H4 (cell line): Measurements from ENCODE around the gene PRSS8. TPM values are rescaled to one million over a fixed set of nuclear protein-coding genes. Genes with fewer than 3 reads are reported as not detected.

ENCODE experiments used
- DNase-seq: peaks from one replicate; pipeline ENCODE4 v3.0.0-alpha.2; 2015; ENCODE audit warnings: low spot score
- total RNA-seq: library from RNA; depleted of rRNA; stranded (reverse); fragments of >200 nt; shearing (Covaris generic); gene quantifications from 2 replicates; pipeline ENCODE4 v1.2.3, GENCODE V29; 2014

The PRSS8 gene
- total RNA-seq, 1 experiment from 2014 or later: 0.04 TPM

GRCh38 chr16:31128711-31129567 lies 6.6 kb downstream of the PRSS8 start:
- no peak for DNase-seq

DNA sequence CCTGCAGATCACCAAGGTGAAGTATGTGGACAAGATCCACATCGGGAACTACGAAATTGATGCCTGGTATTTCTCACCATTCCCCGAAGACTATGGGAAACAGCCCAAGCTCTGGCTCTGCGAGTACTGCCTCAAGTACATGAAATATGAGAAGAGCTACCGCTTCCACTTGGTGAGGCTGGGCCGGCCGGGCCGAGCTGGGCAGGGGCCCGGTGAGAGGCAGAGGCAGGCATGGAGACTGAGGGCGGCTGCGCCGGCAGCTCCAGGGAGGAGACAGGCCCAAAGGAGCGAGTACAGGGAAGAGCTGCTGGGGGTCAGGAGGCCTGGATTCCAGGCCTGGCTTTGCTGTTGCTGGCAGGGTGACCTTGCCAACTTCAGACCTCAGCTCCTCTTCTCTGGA lies 8.3 kb downstream of the PRSS8 start:
- no peak for DNase-seq

GRCh38 chr16:31125844-31126243 lies 9.7 kb downstream of the PRSS8 start:
- DNase-seq: no peak

DNA sequence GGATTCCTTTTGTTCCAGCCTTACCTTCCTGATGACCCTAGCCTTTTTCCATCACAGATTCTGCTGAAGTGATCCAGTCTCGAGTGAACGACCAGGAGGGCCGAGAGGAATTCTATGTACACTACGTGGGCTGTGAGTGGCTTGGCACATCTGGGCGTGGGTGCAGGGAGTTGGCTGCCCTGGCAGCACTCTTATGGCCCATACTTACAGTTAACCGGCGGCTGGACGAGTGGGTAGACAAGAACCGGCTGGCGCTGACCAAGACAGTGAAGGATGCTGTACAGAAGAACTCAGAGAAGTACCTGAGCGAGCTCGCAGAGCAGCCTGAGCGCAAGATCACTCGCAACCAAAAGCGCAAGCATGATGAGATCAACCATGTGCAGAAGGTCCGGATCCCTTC lies 15.4 kb downstream of the PRSS8 start:
- no peak for DNase-seq

DNA sequence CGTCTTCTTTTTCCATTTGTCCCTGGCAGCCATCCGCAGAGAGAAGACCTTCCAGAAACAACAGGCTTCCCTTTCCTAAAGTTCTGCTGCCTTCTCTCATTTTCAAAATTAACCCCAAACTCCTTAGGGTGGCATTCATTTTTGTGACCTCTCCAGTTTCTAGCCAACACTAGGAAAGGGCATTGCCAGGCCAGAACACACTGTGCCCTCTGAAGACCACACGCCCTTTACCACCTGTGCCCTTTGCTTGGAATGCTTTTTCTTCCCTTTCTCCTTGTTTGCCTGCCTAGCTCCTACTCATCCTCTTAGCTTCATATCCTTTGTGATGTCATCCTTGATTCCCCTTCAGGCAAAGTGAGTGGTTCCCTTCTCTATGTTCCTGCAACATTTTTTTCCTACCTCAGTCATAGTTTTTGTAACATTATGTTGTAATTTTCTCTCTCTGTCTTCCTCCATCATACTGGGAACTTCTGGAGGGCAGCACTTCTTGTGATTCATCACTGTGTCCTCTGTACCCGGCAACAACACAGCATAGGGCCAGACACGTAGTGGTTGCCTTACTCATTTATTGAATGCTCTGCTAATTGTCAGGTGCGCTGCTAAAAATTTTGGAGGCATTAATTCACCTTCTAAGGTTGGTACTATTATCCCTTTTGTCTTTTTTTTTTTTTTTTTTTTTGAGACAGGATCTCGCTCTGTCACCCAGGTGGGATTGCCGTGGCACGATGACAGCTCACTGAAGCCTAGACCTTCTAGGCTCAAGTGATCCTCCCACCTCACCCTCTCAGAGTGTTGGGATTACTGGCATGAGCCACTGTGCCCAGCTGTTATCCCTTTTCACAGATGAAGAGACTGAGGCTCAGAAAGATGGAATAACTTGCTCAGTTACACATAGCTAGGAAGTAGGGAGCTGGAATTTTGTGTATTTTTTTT lies 17.0 kb downstream of the PRSS8 start:
- no peak for DNase-seq

GRCh38 chr16:31117384-31118222 lies 17.9 kb downstream of the PRSS8 start, which contains the start of gene KAT8:
Gene KAT8, plus strand, starts transcription at chr16:31117664. Its CDS starts 18 bp downstream, at chr16:31117682.
- peak; percentile 96 for DNase-seq

DNA sequence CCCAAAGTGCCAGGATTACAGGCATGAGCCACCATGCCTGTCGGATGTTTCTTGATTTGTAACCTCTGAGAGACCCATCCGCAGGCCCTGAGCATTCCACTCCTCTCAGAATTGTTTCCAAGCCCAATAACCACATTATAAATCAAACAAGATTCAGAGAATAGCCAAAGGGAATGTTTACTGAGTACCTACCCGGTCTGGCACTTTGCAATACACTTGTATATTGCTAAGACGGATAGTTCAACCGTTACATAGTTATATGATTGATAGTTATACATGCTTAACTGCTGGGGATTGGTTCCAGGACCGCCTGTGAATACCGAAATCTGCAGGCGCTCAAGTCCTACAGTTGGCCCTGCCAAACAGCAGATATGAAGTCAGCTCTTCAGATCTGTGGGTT lies 21.1 kb downstream of the PRSS8 start:
- DNase-seq: no peak

- no peak for DNase-seq
Measured at GRCh38 chr16:31113121-31114120, 22.1 kb downstream of the PRSS8 start.

- DNase-seq: no peak
Measured at GRCh38 chr16:31112711-31113110, 22.8 kb downstream of the PRSS8 start.

DNA sequence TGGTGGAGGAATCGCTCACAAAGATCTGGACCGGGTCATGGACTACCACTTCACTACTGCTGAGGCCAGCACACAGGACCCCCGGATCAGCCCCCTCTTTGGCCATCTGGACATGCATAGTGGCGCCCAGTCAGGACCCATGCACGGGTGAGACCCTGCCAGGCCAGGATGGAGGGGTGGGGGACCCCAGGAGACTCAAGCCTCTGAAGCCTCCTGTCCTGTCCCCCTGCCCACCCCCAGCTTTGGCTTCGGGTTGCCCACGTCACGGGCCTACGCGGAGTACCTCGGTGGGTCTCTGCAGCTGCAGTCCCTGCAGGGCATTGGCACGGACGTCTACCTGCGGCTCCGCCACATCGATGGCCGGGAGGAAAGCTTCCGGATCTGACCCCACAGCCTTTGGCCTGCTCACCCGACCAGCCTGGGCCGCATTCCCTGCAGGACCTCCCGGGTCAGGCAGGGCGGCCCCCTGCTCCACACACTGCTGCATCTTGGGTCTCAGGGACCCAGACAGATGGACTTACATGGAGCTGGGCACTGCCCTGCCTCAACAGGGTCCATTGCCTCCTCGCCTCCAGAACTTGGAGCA lies 23.6 kb downstream of the PRSS8 start:
- no peak for DNase-seq

GRCh38 chr16:31110106-31111034 lies 25.2 kb downstream of the PRSS8 start:
- no peak for DNase-seq

DNA sequence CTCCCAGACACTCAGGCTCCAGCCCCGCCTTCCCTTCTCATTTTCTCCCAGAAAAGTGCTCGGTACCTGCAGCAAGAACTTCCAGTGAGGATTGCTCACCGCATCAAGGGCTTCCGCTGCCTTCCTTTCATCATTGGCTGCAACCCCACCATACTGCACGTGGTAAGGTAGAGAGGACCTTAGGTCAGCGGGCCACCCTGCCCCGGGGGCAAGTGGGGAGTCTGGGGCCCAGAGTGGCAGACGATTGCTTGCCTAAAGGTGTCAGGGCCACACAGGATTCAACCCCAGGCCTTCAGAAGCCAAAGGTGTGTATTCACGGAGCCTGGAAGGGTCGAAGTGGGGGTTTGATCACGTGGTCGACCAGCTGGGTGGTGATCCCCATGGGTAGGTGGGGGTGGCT lies 25.9 kb downstream of the PRSS8 start:
- no peak for DNase-seq

DNA sequence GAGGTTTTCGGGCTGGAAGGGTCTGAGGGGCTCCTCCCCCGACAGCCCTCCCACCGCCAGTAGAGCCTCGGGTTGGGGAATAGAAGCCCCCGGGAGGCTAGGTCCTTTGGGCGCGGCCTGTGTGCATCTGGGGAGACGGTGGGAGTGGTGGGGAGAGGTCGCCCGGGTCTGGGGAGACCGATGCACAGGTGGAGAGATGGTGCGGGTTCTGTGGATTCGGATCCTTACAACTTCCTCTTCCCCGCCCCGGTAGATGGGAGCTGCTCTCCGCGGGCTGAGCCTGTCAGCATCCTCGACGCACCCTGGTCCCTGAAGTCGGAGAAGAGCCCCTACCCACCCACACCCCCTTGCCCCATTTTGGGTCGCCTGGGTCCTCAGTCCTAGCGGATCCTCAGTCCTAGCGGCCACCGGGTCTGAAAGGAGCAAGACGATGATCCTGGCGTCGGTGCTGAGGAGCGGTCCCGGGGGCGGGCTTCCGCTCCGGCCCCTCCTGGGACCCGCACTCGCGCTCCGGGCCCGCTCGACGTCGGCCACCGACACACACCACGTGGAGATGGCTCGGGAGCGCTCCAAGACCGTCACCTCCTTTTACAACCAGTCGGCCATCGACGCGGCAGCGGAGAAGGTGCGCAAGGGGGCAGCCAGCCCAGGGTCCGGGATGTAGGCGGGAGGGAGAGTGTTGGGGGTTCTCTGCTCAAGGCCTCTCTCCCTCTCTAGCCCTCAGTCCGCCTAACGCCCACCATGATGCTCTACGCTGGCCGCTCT lies 26.6 kb downstream of the PRSS8 start:
- DNase-seq: no peak

DNA sequence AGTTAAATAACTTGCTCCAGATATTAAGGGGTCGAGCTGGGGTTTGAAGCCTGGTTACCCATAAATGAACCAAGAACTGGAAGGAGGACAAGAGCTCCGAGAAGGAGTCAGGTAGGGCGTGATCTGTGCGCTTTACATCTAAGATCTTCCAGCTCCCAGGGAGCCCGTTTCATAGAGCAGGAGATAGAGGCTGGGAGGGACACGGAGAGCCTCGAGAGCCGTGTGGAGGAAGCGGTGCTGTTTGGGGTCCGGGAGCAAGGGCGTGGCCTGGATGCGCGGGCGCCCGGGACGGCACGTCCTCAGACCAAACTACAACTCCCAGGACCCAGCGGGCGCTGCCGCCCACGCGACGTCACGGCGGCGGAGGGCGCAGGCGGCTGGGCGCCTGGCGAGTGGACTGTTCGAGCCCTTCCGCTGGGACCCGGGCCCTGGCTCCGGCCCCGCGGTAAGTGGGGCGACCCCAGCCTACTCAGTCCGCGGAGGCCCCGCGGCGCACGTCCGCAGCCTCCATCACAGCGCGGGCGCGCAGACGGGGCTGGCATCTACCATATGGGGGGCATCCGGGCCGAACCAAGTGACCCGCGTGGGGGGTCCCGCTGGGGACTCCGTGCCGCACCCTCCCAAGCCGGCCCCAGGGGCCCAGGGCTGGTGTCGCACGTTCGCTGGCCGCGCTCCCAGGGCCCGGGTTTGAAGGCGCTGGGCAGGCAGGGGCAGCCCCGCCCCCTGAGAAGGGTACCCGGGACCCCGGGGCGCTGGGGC lies 27.3 kb downstream of the PRSS8 start, which contains the start of gene BCKDK:
BCKDK (plus strand) TSS at position 352 of the 759 bp plus-strand sequence. CDS start 838 bp downstream, outside the sequence.
- DNase-seq: peak; percentile 60

- DNase-seq: no peak
Measured at GRCh38 chr16:31107465-31107867, 28.1 kb downstream of the PRSS8 start.

DNA sequence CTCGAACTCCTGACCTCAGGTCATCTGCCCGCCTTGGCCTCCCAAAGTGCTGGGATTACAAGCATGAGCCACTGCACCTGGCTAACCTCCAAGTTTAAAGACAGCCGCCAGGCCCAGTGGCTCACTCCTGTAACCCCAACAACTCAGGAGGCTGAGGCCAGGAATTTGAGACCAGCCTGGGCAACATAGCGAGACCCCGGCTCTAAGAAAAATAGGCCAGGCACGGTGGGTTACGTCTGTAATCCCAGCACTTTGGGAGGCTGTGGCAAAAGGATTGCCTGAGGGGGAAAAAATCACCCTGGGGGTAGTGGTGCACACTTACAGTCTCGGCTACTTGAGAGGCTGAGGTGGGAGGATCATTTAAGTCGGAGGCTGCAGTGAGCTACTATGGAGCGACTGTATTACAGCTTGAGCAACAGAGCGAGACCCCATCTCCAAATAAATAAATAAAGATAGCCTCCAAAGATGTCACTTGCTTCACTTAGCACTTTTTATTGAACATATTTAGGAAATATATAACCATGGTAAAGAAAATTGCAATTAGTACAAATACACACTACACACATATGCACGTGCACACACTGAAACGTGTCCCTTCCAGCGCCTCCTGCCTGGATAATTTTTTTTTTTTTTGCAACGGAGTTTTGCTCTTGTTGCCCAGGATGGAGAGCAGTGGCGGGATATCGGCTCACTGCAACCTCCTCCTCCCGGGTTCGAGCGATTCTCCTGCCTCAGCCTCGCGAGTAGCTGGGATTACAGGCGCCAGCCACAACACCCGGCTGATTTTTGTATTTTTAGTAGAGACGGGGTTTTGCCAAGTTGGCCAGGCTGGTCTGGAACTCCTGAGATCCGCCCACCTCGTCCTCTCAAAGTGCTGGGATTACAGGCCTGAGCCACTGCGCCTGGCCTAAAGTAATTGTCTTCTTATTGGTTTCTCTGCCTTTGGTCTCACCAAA lies 28.7 kb downstream of the PRSS8 start:
- DNase-seq: no peak
